ENCODE measurements around the gene LEKR1.
"Not testable (repeated sequence)": the region's sequence is repeated elsewhere in the genome, so short reads cannot be mapped to it uniquely, and the experiment has no call there.

LEKR1 gene

DNA sequence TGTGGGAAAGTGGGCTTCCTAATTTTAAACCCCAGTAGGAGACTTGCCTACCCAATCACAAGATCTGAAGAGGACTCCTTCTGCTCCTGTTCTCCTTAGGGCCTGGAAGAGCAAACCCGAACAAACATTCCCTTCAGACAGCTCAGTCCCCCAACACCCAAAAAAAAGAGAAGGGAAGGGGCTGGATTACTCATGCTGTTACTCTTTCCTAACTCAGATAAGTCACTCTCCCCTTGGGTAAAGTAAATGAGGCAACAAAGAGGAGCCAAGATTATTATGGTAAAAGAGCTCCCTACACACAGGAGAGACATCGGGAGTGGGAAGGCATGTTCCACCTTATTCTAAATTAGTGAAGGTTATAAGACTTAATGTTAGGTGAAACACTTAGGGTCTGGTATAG lies 18.1 kb upstream of the LEKR1 start:
- DNase-seq, result no peak

GRCh38 chr3:156811089-156811862 lies 14.9 kb upstream of the LEKR1 start:
- DNase-seq, result no peak

DNA sequence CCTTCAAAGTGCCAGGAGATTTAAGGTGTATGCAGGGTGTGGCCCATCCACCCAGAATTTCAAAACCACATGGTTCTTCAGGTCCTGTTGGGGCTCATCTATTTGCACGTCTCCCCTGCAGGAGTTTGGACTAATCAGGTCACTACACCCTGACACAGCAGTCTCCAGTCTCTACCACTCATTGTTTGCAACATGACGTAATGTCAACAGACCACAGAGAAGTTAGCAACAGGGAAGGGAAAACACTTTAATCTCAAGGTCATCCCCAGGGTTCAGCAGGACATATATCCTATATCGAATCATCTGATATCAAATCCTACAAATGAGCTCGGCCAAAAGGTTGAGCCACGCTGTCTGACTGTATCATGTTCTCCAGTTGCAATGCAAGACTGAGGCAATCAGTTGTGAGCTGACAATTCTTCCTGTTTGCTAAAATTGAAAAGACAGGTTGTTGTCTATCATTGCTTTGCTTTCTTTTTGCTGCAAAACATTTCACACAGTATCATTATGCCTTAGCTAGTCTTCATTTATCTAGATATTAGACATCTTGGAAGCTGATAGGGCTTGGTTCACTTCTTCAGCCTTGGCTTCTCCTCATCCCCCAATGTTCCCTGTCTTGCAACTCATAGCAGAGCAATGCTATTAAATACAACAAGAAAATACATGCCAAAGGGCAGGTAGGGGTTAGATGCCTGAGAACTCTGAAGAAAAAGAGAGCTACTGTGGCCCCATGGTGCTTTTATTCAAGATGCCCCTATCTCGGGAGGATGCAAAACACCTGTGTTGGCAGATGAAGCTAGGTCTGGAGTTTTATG lies 13.4 kb upstream of the LEKR1 start:
- DNase-seq, result no peak

DNA sequence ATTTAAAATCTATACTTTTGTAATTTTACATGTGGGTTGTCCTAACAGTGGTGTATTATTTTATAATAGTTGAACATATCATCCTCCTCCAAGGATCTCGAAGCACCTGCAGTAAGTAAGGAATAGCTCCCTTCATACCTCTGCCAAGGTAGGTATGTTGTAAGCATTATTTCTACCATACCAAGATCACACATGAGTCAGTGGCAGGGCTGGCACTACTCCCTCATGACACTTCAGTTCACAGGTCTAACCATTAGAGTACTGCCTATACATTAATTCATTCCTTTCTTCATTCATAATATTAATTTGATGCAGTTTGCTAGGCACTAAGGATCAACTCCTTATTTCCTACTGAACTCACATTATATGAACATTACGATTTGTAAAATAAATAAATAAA lies 11.9 kb upstream of the LEKR1 start:
- no peak for DNase-seq

DNA sequence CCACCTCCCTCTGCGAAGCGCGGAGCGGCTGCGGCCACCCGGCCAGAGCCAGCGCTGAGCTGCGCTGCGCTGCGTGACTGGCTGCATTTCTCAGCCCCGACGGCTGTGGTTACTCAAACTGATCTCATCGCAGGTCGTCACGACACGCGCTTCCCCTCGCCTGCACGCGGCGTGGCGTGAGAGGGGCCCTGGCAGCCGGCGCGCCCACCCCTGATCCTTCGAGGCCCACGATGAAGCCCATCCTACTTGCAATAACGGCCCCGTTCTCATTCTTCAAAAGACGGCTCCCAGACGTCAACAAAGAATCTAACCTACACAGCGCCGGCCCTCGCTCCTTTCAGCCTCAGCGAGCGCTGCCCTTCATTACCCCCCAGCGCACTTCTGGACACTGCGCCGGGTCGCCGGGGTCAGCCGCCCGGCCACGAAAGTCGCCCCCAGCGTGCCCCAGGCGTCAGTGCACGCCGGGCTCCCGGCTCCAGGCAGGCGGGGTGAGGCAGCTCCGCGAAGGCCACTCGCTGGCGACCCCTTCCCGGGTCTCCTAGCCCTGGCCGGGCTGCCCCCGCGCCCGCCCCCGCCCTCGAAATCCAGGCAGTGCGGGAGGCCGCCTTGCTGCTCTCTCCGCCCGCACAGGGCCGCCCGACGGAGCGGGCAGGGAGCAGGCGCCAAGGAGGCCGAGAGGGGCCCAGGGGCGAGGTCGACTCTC lies 9.9 kb upstream of the LEKR1 start:
- DNase-seq, result peak; percentile 50

- peak; percentile 82 for DNase-seq
Observed at GRCh38 chr3:156816794-156817645, 9.1 kb upstream of the LEKR1 start.

- DNase-seq, result no peak
Observed at GRCh38 chr3:156817646-156818272, 8.4 kb upstream of the LEKR1 start.

DNA sequence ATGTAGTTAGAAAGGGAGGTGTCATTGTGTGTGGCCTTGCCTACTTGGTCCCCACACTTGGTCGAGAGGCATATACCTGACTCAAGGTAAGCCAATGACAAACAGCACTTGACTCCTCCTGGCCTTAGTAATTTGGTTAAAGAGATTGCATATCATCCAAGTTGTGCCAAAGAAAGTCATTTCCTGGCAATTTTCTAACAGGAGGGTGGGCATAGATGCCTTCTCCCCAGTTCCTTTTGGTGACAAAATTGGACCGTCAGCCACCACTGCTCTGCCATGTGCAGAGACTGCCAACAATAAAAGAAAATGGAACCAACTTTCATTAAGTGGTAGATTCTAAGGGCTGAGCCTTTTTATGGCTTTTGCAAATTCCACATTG lies 7.9 kb upstream of the LEKR1 start:
- no peak for DNase-seq

DNA sequence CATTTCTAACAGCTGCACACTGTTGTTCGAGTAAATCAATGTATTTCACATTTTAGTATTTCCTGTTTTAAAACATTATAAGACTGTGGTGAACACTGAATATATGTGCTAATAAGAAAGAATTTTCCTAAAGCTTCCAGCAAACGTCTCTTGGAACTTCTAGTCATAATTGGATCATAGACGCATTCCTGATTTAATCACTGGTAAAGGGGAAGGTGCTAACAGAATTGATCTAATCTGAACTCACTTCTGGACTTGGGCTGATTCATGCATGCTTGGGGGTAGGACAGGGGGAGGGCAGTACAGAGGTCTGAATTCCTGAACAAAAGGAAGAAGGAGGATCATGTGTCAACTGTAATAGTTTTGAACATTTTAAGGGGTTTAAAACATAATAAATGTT lies 7.3 kb upstream of the LEKR1 start:
- no peak for DNase-seq

DNA sequence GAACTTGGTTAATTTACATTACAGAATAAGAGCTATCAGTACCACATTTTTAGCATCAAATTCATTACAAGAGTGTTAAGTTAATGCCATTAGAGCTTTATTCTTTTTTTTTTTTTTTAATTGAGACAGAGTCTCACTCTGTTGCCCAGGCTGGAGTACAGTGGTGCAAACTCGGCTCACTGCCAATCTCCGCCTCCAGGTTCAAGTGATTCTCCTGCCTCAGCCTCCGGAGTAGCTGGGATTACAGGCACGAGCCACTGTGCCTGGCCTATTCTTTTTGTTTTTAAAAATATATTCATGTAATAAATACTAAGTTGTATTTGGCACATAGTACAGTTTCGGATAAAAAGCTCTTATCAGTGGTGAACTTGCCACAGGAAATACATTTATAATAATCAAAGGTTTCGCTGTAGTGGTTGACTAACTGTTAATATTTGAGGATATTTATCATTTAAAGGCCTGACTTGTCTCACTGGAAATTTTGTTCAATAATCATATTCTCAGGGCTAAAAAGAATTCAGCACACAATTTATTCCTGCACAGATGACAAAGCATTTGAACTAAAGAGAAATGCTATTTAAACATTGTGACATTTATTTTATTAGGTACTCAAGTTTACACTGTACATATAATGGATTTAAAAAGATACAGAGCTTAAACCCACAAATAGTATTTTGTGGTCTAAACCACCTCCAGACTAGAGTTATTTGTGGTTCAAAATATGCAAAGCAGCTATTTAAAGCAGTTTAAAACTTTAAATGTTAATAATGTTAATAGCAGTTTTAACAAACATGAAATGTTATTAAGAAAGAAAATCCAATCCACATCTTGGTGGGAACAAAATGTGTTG lies 6.1 kb upstream of the LEKR1 start:
- no peak for DNase-seq

DNA sequence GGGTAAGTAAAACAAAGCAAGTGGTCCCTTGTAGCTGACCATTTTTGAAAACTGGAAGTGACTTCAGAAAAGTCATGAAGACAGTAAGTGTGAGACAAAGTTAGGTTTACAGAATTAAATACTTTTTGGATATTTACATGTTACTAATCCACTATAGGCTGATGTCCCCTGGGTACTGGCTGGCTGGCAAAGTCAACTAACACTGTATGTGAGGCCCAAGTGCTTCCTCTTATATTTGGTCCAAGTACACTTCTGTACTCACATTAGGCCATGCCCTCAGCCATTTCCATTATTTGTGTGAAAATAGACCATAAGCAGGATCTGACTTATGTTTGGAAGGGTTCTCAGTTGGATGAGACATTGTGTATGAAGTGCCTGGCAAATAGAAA lies 5.5 kb upstream of the LEKR1 start:
- DNase-seq, result no peak

- not testable (repeated sequence) for DNase-seq
Observed at GRCh38 chr3:156822626-156823260, 3.4 kb upstream of the LEKR1 start.

DNA sequence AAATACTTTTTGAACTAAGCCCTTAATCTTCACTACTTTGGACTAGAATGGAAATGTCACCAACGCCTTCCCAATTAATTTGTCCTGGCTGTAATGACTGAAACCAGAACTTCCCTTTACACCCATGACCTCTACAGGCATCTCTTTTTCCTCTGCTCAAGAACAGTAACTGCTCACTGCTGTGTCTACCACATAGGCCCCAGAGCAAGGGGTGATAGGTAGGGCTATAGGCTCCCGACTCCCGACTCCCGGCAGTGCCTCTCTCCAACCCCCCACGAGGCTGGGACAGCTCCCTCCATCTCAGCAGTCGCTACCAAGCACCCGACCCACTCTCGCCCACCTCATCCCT lies 384 bp upstream of the LEKR1 start:
- no peak for DNase-seq

- DNase-seq, result no peak
Observed at GRCh38 chr3:156826896-156827882, 1.0 kb downstream of the LEKR1 start.

GRCh38 chr3:156831006-156831405 lies 4.9 kb downstream of the LEKR1 start:
- no peak for DNase-seq

DNA sequence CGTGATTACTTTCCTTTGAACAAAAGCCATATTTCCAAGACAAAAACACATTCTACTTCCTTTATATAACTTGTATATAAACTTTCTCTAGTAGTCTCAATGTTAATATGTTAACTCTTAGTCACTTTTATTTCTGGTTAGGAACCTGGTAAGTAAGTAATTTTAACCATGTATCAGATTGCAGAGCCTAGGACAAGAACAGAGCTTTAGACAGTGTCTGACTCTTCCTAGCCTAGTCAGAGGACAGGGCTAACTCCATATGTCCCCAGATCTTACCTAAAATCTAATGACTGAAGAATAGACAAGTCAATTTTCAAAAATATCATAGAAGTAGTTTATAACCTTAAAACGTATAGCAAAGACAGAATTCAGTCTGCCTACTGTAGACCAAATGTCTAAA lies 8.3 kb downstream of the LEKR1 start:
- DNase-seq, result no peak

DNA sequence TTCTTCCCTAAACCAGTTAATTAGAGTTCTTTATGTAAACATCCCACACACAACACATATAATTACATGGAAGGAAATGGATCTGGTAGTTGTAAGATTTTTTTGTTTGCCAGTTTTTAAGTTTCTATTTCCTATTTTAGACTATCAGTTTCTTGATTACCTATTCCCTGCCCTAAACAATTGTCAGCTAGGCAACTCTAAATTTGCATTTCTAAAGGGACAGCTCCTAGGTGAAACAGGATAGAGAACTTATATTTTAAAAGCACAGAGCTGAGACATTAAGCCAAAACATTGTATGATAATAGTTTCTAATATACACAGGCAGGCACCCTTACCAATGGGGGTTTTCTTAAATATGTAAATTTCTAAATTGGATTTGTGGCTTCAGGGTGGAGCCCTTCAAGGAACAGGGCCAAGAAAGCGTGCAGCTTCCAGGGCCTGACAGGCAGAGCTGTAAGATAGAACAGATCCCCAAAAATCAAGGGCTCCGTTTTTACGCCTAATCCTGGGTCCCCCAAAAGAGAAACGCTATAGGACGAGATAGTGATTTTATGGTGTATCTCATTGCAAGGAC lies 8.9 kb downstream of the LEKR1 start:
- DNase-seq, result no peak

- DNase-seq, result no peak
Observed at GRCh38 chr3:156836701-156837100, 10.5 kb downstream of the LEKR1 start.

DNA sequence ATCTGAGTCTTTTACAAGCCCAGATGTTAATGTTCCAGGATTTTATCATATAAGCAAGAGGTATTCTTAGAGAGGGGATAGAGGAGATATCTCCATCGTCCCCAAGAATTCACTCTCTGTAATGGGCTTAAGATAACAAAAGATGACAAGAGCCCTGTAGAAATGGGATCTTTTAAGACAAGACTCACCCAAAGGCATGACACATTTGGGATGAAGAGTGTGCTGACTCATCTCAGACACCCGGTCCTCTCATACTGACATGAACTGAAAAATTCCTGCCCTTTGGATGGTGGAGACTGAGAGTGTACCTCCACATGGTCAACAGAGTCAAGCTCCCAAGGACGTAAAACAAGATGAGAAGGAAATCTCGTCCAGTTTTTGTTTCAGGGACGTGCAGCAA lies 11.0 kb downstream of the LEKR1 start:
- DNase-seq, result no peak
